ENCODE results near the gene POLR3C. TPM values are rescaled to one million over a fixed set of nuclear protein-coding genes. Genes with fewer than 3 reads are reported as not detected.
A peak's percentile ranks its signal among the peaks of the same experiment; 100 is the strongest.
"Not testable (repeated sequence)": the region's sequence is repeated elsewhere in the genome, so short reads cannot be mapped to it uniquely, and the experiment has no call there.

POLR3C gene
- total RNA-seq, 2 donors from 2014 or later = 57.3 to 70.3 TPM

DNA sequence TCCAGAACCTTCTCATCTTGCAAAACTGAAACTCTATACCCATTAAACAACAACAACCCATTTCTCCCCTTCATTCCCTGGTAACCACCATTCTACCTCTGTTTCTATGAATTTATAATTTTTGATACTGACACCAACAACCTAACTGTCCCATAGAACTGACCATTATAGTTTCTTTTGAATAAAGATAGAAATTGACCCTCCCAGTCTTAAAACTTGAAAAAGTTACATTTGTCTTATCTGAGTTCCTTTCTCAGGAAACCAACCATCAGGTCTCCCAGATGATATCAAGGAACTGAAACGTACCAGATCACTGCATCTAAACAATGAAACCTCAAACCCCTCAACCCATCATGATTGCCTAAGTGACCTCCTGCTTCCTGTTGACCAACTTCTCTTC lies 27.2 kb upstream of the POLR3C start:
- Mint-ChIP-seq H3K4me3 (no peak overlapping the region), H3K9me3 (peaks cover 11 to 12% of the 10 kb centered on the region in 2 donors), H3K27ac (no peak overlapping the region), H3K4me1 (ENCODE audit: low read depth) (peaks cover 24% of the 10 kb centered on the region), H3K27me3 (ENCODE audit: low read depth) (no peaks in the 10 kb centered on the region), H3K36me3 (ENCODE audit: insufficient read depth in 2 of 2) (peaks cover 17 to 40% of the 10 kb centered on the region in 2 donors)
- ATAC-seq (replicated peaks in 1 of 2) (no peak), DNase-seq (no peak)

DNA sequence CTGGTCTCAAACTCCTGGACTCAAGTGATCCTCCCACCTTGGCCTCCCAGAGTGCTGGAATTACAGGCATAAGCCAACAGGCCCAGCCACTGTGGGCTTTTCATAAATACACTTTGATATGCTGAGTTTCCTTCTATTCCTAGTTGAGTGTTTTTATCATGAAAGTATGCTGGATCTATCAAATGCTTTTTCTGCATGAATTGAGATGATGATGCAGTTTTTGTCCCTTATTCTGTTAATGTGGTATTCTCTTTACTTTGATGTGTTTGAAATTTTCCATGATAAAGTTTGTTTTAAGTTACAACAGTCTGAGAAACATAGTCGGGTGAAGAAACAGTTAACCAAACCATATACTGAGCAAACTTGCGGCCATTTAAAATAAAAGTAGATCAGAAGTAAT lies 24.2 kb upstream of the POLR3C start:
- Mint-ChIP-seq H3K4me3 (no peak overlapping the region), H3K36me3 (ENCODE audit: insufficient read depth in 2 of 2) (peaks cover 17 to 36% of the 10 kb centered on the region in 2 donors), H3K27ac (no peak overlapping the region), H3K9me3 (peaks cover 11 to 12% of the 10 kb centered on the region in 2 donors), H3K27me3 (ENCODE audit: low read depth) (no peaks in the 10 kb centered on the region), H3K4me1 (ENCODE audit: low read depth) (peaks cover 19% of the 10 kb centered on the region)
- DNase-seq (no peak), ATAC-seq (replicated peaks in 1 of 2) (no peak)

DNA sequence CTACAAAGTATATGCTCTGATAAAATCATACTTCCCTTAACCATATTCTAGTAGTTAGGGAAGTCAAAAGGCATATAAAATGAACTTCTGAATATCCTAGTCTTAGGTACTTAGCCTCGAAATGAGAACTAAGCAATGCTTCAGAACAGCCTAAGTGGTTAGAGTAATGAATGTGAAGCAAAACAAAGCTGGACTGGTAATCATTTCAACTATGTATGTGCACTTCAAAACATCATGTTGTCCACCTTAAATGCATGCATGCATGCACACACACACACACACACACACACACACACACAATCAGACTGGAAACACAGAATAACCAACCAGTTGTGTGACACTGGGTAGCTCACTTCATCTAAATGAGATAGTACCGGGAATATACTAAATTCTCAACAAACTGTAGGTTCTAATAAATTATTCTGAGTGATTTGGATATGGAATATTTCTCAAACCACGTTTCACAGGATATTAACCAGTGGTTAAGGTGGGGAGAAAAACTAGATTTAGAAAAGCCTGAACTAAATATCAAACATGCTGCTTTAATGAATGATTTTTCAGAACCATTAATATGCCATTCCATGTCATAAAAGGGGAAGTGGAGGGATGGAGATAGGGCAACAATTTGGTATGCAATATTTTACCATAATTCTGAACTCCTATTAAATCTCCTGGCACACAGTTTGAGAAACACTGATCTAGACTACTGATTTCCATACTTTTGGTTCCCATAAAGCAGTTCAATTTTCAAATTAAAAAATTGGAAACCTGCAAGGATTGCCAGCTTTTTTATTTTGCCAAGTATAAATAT lies 19.6 kb upstream of the POLR3C start:
- Mint-ChIP-seq H3K4me3 (no peak overlapping the region), H3K27ac (no peak overlapping the region), H3K9me3 (peaks cover 0 to 2% of the 10 kb centered on the region in 2 donors), H3K36me3 (ENCODE audit: insufficient read depth in 2 of 2) (peaks cover 1 to 6% of the 10 kb centered on the region in 2 donors), H3K4me1 (ENCODE audit: low read depth) (peaks cover 27% of the 10 kb centered on the region), H3K27me3 (ENCODE audit: low read depth) (no peaks in the 10 kb centered on the region)
- no peak for DNase-seq
- ATAC-seq (replicated peaks in 1 of 2) = no peak

- Mint-ChIP-seq H3K9me3 (no peaks in the 10 kb centered on the region), H3K27ac (no peak overlapping the region), H3K27me3 (ENCODE audit: low read depth) (no peaks in the 10 kb centered on the region), H3K4me1 (ENCODE audit: low read depth) (peaks cover 24% of the 10 kb centered on the region), H3K4me3 (no peak overlapping the region), H3K36me3 (ENCODE audit: insufficient read depth in 2 of 2) (peaks cover 0 to 3% of the 10 kb centered on the region in 2 donors)
- ATAC-seq (replicated peaks in 1 of 2) = no peak
- no peak for DNase-seq
Observed at GRCh38 chr1:145805057-145805456, 18.9 kb upstream of the POLR3C start.

GRCh38 chr1:145806408-145806807 lies 17.6 kb upstream of the POLR3C start:
- no peaks in the 10 kb centered on the region for H3K9me3 Mint-ChIP-seq
- no peak overlapping the region for H3K27ac Mint-ChIP-seq
- DNase-seq (no peak), ATAC-seq (replicated peaks in 1 of 2) (no peak)
- H3K4me1 Mint-ChIP-seq (ENCODE audit: low read depth) = peaks cover 19% of the 10 kb centered on the region
- H3K27me3 Mint-ChIP-seq (ENCODE audit: low read depth) = no peaks in the 10 kb centered on the region
- no peak overlapping the region for H3K4me3 Mint-ChIP-seq
- H3K36me3 Mint-ChIP-seq (ENCODE audit: insufficient read depth in 2 of 2) = peaks cover 0 to 3% of the 10 kb centered on the region in 2 donors

GRCh38 chr1:145806844-145807243 lies 17.2 kb upstream of the POLR3C start:
- ATAC-seq (replicated peaks in 1 of 2) (no peak), DNase-seq (no peak)
- Mint-ChIP-seq H3K4me3 (no peak overlapping the region), H3K27me3 (ENCODE audit: low read depth) (no peaks in the 10 kb centered on the region), H3K4me1 (ENCODE audit: low read depth) (peaks cover 20% of the 10 kb centered on the region), H3K27ac (no peak overlapping the region), H3K9me3 (no peaks in the 10 kb centered on the region), H3K36me3 (ENCODE audit: insufficient read depth in 2 of 2) (peaks cover 0 to 3% of the 10 kb centered on the region in 2 donors)

DNA sequence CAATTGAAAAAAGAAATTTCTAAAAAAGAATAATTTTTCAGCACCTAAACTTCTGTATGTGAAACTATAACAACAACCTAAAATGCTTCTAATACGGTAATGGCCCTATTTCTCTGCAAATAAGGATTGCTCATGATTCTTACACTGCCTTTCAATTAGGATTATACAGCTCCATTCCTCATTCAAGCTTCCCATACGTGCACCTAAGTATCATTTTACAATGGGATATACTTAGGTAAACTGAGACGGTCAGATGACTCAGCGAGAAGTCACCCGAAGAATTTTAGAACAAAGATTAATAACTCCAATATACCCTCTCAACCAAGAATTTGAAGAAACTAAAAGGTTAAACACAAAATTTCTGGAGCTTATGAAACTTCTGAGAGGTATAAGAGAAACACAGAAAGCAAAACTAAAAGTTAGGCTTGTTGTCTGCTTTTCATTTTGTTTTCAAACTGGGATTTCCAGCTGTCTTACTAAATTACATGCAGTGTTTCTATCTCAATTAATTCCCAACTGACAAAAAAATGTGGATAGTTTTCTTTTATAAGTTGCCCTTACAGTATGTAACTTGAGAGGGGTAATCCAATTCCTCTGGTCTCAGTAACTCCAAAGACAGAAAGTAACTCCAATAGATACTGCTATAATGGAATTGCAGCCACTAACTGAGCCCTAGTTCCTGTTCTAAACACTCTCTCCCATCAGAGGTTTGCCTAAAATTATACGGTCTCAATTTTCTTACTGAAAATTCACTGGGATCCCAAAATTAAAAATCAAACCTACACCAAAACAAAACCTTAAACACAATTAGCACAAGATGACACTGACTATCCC lies 10.8 kb upstream of the POLR3C start:
- not testable (repeated sequence) for H3K27me3 Mint-ChIP-seq (ENCODE audit: low read depth); H3K9me3 Mint-ChIP-seq; ATAC-seq (replicated peaks in 1 of 2); H3K27ac Mint-ChIP-seq; H3K4me1 Mint-ChIP-seq (ENCODE audit: low read depth); H3K4me3 Mint-ChIP-seq; DNase-seq; H3K36me3 Mint-ChIP-seq (ENCODE audit: insufficient read depth in 2 of 2)

DNA sequence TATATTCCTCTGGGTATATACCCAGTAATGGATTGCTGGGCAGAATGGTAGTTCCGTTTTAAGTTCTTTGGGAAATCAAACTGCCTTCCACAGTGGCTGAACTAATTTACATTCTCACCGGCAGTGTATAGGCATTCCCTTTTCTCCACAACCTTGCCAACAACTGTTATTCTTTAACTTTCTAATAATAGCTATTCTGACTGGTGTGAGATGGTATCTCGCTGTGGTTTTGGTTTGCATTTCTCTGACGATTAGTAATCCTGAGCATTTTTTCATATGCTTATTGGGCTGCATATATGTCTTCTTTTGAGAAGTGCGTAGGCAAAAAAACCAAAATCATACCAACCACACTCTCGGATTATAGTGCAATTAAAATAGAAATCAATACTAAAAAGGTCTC lies 5.9 kb upstream of the POLR3C start:
- not testable (repeated sequence) for DNase-seq; H3K36me3 Mint-ChIP-seq (ENCODE audit: insufficient read depth in 2 of 2); H3K27ac Mint-ChIP-seq; H3K27me3 Mint-ChIP-seq (ENCODE audit: low read depth); H3K9me3 Mint-ChIP-seq; H3K4me3 Mint-ChIP-seq
- peak; percentile 50 to 64 for ATAC-seq (replicated peaks in 1 of 2)
- H3K4me1 Mint-ChIP-seq (ENCODE audit: low read depth) = peaks cover 11% of the 10 kb centered on the region

- not testable (repeated sequence) for ATAC-seq (replicated peaks in 1 of 2); H3K27ac Mint-ChIP-seq; DNase-seq; H3K9me3 Mint-ChIP-seq; H3K27me3 Mint-ChIP-seq (ENCODE audit: low read depth)
- peaks cover 38% of the 10 kb centered on the region for H3K4me1 Mint-ChIP-seq (ENCODE audit: low read depth)
- peaks cover 14 to 28% of the 10 kb centered on the region in 2 donors for H3K36me3 Mint-ChIP-seq (ENCODE audit: insufficient read depth in 2 of 2)
- H3K4me3 Mint-ChIP-seq = peak overlapping the region; percentile 29 to 42
Observed at GRCh38 chr1:145822779-145823331, 1.1 kb upstream of the POLR3C start.

DNA sequence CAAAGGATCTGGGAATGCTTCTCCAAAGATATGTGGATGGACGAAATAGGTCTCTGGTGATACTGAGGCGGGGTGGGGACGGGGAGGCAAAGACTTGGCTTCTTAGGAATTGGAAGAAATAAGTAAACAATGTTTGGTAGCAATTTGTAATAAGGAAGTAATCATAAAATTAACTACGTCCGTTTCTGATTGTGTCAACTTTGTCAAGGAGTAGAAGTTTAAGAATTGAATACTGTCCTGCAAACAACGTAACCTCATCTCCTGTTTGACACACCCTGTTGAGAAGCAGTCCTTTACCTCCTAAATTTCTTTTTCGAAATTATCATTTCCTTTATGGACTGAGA lies 471 bp downstream of the POLR3C start:
- Mint-ChIP-seq H3K36me3 (ENCODE audit: insufficient read depth in 2 of 2) (peaks cover 21 to 40% of the 10 kb centered on the region in 2 donors), H3K9me3 (no peaks in the 10 kb centered on the region), H3K27ac (peak overlapping the region; percentile 97), H3K4me3 (peak overlapping the region; percentile 97 to 99), H3K27me3 (ENCODE audit: low read depth) (no peaks in the 10 kb centered on the region), H3K4me1 (ENCODE audit: low read depth) (peaks cover 51% of the 10 kb centered on the region)
- DNase-seq (no peak), ATAC-seq (replicated peaks in 1 of 2) (no peak)

DNA sequence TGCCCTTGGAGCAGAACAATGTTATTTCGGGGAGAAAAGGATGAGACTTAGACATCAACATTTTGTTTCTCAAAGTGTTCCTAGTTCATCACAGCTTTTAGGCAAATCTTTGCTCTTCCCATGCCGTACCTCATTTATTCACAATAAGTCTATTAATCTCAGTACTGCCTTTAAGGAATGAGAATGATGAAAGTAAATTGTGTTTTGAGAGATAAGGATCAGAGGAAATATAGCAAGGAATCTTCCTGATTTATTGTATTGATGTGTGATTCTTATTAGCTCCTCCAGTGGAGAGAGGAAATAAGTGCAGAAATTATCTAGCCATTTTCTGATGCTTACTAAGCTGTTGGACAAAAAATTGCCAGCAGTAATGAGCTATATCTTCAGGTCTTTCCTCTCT lies 2.0 kb downstream of the POLR3C start:
- Mint-ChIP-seq H3K27me3 (ENCODE audit: low read depth) (no peaks in the 10 kb centered on the region), H3K4me1 (ENCODE audit: low read depth) (peaks cover 50% of the 10 kb centered on the region), H3K9me3 (no peaks in the 10 kb centered on the region), H3K27ac (peak overlapping the region; percentile 59), H3K4me3 (peak overlapping the region; percentile 97 to 99), H3K36me3 (ENCODE audit: insufficient read depth in 2 of 2) (peaks cover 27 to 51% of the 10 kb centered on the region in 2 donors)
- ATAC-seq (replicated peaks in 1 of 2) (no peak), DNase-seq (no peak)

- H3K27ac Mint-ChIP-seq = peak overlapping the region; percentile 98
- DNase-seq (no peak), ATAC-seq (replicated peaks in 1 of 2) (peak; percentile 19 to 27)
- H3K27me3 Mint-ChIP-seq (ENCODE audit: low read depth) = no peaks in the 10 kb centered on the region
- H3K4me1 Mint-ChIP-seq (ENCODE audit: low read depth) = peaks cover 44% of the 10 kb centered on the region
- peaks cover 32 to 64% of the 10 kb centered on the region in 2 donors for H3K36me3 Mint-ChIP-seq (ENCODE audit: insufficient read depth in 2 of 2)
- no peaks in the 10 kb centered on the region for H3K9me3 Mint-ChIP-seq
- peak overlapping the region; percentile 54 to 73 for H3K4me3 Mint-ChIP-seq
Observed at GRCh38 chr1:145827966-145828365, 4.0 kb downstream of the POLR3C start.
